WERI-Rb-1 (cell line): ENCODE results near the gene DLG1.
"Not testable (repeated sequence)": the region's sequence is repeated elsewhere in the genome, so short reads cannot be mapped to it uniquely, and the experiment has no call there.

ENCODE experiments used
- DNase-seq: peaks from one replicate; pipeline ENCODE4 v3.0.0-alpha.2; 2020
- H3K27ac ChIP-seq: fragments of 250-450 bp; sonication (Bioruptor Pico); 2 replicates; pipeline ENCODE4 v1.5.1; 2020; ENCODE audit warnings: mild to moderate bottlenecking, moderate library complexity
- H3K27me3 ChIP-seq: fragments of 250-450 bp; sonication (Bioruptor Pico); 2 replicates; pipeline ENCODE4 v1.5.1; 2021; ENCODE audit warnings: mild to moderate bottlenecking, low read depth, moderate library complexity; ENCODE audit not compliant: insufficient read depth, severe bottlenecking
- H3K36me3 ChIP-seq: fragments of 250-450 bp; sonication (Bioruptor Pico); 2 replicates; pipeline ENCODE4 v1.5.1; 2020; ENCODE audit warnings: mild to moderate bottlenecking, moderate library complexity
- H3K4me3 ChIP-seq: 2 replicates; pipeline ENCODE4 v1.5.1; 2011; ENCODE audit warnings: low read depth, mild to moderate bottlenecking, control low read depth, low read length
- H3K9me3 ChIP-seq: fragments of 250-450 bp; sonication (Bioruptor Pico); 2 replicates; pipeline ENCODE4 v1.5.1; 2021; ENCODE audit warnings: mild to moderate bottlenecking, moderate library complexity; ENCODE audit not compliant: severe bottlenecking
- TF ChIP-seq, protein P1 (sequence below): IDR thresholded peaks from 2 replicates; pipeline ENCODE4 v1.5.1; 2011; ENCODE audit warnings: low read depth, mild to moderate bottlenecking, control low read depth, inconsistent platforms, low read length

Gene DLG1

DNA sequence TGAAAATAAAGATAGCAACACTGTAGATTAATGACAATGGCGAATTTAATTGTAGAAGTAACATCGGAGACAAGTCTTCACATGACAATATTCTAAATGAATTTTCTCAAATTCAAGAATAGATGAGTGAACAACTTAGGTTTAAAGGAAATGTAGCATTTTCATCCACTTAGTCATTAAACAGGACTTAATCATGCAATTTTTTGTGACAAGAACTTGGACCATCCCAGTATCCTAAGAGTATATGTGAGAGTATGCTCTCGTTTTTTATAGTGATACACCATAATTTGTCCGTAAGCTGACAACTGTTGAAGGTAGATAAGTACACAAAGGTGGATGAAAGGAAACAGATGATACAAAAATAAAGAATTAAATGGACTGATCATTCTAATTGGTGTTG is 81.5 kb downstream of the DLG1 start:
- Histone ChIP-seq H3K27ac (no peak overlapping the region), H3K27me3 (no peaks in the 10 kb centered on the region), H3K36me3 (no peaks in the 10 kb centered on the region), H3K4me3 (no peak overlapping the region), H3K9me3 (no peaks in the 10 kb centered on the region)
- TF ChIP-seq, protein P1, sequence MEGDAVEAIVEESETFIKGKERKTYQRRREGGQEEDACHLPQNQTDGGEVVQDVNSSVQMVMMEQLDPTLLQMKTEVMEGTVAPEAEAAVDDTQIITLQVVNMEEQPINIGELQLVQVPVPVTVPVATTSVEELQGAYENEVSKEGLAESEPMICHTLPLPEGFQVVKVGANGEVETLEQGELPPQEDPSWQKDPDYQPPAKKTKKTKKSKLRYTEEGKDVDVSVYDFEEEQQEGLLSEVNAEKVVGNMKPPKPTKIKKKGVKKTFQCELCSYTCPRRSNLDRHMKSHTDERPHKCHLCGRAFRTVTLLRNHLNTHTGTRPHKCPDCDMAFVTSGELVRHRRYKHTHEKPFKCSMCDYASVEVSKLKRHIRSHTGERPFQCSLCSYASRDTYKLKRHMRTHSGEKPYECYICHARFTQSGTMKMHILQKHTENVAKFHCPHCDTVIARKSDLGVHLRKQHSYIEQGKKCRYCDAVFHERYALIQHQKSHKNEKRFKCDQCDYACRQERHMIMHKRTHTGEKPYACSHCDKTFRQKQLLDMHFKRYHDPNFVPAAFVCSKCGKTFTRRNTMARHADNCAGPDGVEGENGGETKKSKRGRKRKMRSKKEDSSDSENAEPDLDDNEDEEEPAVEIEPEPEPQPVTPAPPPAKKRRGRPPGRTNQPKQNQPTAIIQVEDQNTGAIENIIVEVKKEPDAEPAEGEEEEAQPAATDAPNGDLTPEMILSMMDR = no peak
- no peak for DNase-seq

DNA sequence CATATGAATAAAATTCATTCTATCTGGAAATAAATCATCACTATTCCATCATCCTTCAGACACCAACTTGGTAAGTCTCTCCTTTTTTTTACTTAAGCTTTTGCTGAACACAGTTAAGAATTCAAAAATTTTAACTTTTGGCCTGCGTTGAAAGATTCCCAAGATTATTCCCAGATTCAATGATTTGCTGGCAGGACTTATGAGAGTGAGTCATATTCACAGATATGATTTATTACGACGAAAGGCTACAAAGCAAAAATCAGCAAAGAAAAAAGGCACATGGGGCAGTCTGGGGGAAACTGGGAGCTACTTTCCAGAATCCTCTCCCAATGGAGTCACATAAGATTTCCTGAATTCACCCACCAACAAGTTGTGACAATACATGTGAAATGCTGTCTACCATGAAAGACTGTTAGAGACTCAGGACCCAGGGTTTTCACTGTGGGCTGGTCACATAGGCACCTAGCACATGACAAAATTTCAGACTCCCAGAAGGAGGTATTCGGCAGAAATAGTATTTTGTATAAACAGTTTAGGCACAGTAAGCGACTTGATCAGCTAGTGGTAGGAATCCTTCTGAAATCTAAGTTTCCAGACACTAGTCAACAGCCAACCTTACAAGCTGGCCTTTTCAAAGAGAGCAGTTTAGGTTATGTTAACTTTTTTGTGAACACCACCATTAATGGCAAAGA is 82.1 kb downstream of the DLG1 start:
- no peak overlapping the region for H3K27ac ChIP-seq
- TF ChIP-seq, protein P1 = no peak
- no peak overlapping the region for H3K4me3 ChIP-seq
- no peaks in the 10 kb centered on the region for H3K27me3 ChIP-seq
- H3K9me3 ChIP-seq = no peaks in the 10 kb centered on the region
- H3K36me3 ChIP-seq = no peaks in the 10 kb centered on the region
- no peak for DNase-seq

DNA sequence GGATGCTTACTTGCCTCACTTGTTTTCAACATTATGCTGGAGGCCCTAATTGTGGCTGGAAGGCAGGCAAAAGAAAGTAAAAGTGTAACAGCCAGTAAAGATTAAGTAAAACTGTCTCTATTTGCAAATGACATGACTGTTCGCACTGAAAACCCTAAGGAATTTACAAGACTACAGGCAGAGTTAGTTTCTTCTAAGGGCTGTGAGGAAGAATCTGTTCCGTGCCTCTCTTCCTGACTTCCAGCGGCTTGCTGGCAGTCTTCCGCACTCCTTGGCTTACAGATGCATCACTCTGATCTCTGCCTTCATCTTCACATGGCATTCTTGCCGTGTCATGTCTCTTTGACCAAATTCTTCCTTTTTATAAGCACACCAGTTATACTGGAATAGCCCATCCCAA is 86.1 kb downstream of the DLG1 start:
- Histone ChIP-seq H3K36me3 (no peaks in the 10 kb centered on the region), H3K4me3 (no peak overlapping the region), H3K27ac (no peak overlapping the region), H3K9me3 (no peaks in the 10 kb centered on the region), H3K27me3 (no peaks in the 10 kb centered on the region)
- DNase-seq = no peak
- TF ChIP-seq, protein P1 = no peak

DNA sequence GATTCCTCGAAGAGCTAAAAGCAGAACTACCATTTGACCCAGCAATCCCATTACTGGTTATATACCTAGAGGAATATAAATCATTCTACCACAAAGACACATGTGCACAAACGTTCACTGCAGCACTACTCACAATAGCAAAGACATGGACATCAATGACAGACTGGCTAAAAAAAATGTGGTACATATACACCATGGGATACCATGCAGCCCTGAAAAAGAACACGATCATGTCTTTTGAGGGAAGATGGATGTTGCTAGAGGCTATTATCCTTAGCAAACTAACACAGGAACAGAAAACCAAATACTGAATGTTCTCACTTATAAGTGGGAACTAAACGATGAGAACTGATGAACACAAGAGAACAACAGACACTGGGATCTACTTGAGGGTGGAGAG is 86.7 kb downstream of the DLG1 start:
- not testable (repeated sequence) for H3K4me3 ChIP-seq, H3K9me3 ChIP-seq, DNase-seq, H3K36me3 ChIP-seq, H3K27me3 ChIP-seq, H3K27ac ChIP-seq

DNA sequence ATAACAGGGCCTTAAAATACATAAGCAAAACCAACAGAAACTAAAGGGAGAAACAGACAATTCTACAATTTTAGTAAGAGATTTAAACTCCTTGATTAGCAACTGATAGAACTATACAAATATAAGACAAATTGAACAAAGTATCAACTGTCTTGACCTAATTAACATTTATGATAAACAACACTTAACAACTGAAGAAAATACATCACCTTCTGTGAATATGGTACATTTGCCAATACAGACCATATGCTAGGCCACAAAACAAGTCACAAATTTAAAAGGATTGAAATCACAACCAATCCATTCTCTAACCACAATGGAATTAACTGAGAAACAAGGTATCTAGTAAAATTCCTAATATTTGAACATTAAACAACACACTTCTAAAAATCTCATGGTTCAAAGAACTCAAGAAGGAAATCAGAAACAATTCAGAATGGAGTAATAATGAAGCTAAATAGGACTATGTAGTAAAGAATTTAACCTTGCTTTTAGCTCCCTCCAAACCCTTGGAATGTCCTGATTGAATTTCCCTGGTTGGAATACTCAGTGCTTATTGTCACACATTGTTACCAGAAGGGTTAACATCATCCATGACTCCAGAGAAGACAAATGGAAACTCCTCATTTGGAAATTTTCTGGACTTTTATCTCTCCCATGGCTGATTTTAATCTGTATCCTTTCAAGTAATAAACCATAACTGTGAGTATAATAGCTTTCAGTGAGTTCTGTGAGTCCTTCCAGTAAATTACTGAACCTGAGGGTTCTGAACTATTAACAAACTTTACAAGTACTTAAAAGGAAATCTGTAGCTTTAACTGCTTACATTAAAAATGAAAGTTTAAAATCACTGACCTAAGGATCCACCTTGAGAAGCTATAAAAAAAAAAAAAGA is 88.8 kb downstream of the DLG1 start:
- no peak for DNase-seq
- Histone ChIP-seq H3K4me3 (no peak overlapping the region), H3K27ac (no peak overlapping the region), H3K27me3 (no peaks in the 10 kb centered on the region), H3K9me3 (no peaks in the 10 kb centered on the region), H3K36me3 (no peaks in the 10 kb centered on the region)
- TF ChIP-seq, protein P1 = no peak

DNA sequence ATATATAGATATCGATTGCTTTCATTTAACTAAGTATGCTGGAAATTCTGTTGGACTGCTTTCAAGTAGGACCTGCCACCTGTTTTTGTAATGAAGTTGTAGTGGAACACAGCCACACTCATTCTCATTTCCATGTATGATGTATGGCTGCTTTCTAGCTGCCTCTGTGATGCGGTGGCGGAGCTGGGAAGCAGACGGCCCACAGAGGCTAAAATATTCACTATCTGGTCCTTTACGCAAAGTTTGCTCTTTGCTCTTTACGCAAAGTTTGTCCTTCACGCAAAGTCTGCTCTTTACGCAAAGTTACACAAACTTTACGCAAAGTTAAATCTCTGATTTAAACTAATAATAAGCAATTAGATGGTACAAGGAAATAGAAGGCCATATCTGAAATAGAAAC is 91.5 kb downstream of the DLG1 start:
- no peaks in the 10 kb centered on the region for H3K27me3 ChIP-seq
- no peak overlapping the region for H3K27ac ChIP-seq
- TF ChIP-seq, protein P1 = no peak
- no peaks in the 10 kb centered on the region for H3K9me3 ChIP-seq
- DNase-seq = no peak
- H3K36me3 ChIP-seq = no peaks in the 10 kb centered on the region
- no peak overlapping the region for H3K4me3 ChIP-seq
